GM18951 (cell line): ENCODE measurements around the gene BBS10.
"Not testable (repeated sequence)": the region's sequence is repeated elsewhere in the genome, so short reads cannot be mapped to it uniquely, and the experiment has no call there.

Experiments used
- POLR2A ChIP-seq: IDR thresholded peaks from 4 replicates; pipeline ENCODE4 v1.6.1; 2011; ENCODE audit warnings: mild to moderate bottlenecking; ENCODE audit not compliant: insufficient read length, insufficient read depth; ENCODE audit errors: extremely low read depth
- in situ Hi-C: fragments of 300-500 bp; cut with MboI; formaldehyde crosslinking; loops from one replicate; pipeline ENCODE4 v1.12.0; 2022; ENCODE audit warnings: low sequenced_read_pairs, mixed read lengths, inconsistent platforms; ENCODE audit not compliant: unreplicated experiment

Gene BBS10

DNA sequence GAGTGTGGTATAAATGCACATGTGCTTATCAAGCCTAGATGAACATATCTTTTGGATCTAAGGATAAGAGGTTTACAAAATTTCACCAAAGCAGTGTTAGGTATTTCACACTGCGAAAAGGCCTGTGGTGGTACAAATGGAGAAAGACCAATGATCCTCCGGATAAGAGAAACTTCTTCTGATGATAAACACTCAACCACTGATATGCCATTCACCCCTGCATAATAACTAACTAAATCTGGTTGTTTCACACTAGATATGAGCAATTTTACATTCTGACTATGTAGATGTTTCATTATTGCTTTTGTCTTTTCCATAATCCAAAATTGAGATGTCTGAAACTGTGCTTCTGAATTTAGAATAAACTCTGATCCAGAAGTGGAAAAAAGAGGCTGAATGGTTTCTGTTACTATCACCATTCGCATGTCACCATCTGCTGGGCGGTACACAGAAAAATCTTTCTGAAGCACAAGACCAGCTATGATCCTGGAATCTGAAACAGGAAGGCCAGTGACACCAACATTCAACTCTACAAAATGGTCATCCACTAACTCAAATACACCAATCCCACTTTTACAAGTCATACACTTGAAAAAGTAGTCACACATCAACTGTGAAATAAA is 1.3 kb downstream of the BBS10 start:
- in situ Hi-C loops = loop anchor here (10.0 to 25.0 kb wide), 2 partner anchors 262 to 810 kb away; partner anchors contain the start of gene NAP1L1
- TF ChIP-seq POLR2A = no peak

DNA sequence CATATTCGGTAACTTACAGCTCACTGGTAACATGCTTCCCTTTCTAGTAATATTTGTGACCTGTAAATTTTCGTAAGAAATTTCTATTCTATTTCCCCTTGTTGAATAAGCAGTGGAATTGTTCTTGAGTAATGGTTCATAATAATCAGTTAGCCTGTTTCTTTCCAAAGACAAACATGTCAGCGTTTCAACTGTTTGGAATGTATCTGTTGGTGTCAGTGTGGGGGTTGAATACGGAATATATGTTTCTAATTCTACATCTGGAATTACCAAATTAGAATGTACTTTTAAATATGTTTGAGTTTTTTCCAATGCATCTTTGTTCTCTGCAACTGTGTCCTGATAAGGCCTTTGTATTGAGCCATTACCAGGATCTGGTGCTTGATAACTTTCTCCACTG is 2.0 kb downstream of the BBS10 start:
- in situ Hi-C loops = loop anchor here (10.0 to 25.0 kb wide), 2 partner anchors 261 to 809 kb away; partner anchors contain the start of gene NAP1L1
- TF ChIP-seq POLR2A = no peak

- no peak for TF ChIP-seq POLR2A
- in situ Hi-C loops = loop anchor here (10.0 to 25.0 kb wide), 2 partner anchors 261 to 808 kb away; partner anchors contain the start of gene NAP1L1
Observed at GRCh38 chr12:76345569-76345968, 2.6 kb downstream of the BBS10 start.

- in situ Hi-C loops = loop anchor here (10.0 to 25.0 kb wide), 2 partner anchors 257 to 804 kb away; partner anchors contain the start of gene NAP1L1
- no peak for TF ChIP-seq POLR2A
Observed at GRCh38 chr12:76341436-76342030, 6.7 kb downstream of the BBS10 start.

- no peak for TF ChIP-seq POLR2A
- in situ Hi-C loops = loop anchor here (10.0 to 25.0 kb wide), 2 partner anchors 256 to 804 kb away; partner anchors contain the start of gene NAP1L1
Observed at GRCh38 chr12:76340680-76341435, 7.4 kb downstream of the BBS10 start.

- TF ChIP-seq POLR2A = no peak
- in situ Hi-C loops = loop anchor here (25.0 kb wide), 1 partner anchor 800 kb away; no protein-coding TSS in a partner anchor
Observed at GRCh38 chr12:76337583-76337982, 10.6 kb downstream of the BBS10 start.

DNA sequence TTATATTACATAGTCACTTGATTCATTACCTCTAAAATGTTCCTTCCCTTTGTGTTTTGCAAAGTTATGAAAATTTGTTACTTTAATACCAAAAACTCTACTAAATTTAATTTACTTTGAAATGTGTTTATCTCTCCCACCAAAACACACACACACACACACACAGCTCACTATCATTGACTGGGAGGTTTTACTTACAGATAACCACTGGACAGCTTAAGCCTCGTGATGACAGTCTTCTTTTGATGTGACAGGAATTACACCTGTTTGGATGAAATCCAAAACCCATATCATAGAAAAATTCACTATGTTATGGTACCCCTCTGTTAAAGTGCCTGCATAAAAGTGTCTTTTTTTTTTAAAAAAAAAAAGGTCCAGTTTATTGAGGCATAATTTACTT is 15.6 kb downstream of the BBS10 start:
- no peak for TF ChIP-seq POLR2A
- in situ Hi-C loops = loop anchor here (25.0 kb wide), 1 partner anchor 795 kb away; no protein-coding TSS in a partner anchor

- no peak for TF ChIP-seq POLR2A
Observed at GRCh38 chr12:76329606-76330005, 18.6 kb downstream of the BBS10 start.

GRCh38 chr12:76329159-76329558 is 19.1 kb downstream of the BBS10 start:
- in situ Hi-C loops = loop anchor here (25.0 kb wide), 1 partner anchor 792 kb away; no protein-coding TSS in a partner anchor
- no peak for TF ChIP-seq POLR2A

More at GRCh38 chr12:76329606-76330005, 18.6 kb downstream of the BBS10 start:
- in situ Hi-C loops = loop anchor here (25.0 kb wide), 1 partner anchor 792 kb away; no protein-coding TSS in a partner anchor

DNA sequence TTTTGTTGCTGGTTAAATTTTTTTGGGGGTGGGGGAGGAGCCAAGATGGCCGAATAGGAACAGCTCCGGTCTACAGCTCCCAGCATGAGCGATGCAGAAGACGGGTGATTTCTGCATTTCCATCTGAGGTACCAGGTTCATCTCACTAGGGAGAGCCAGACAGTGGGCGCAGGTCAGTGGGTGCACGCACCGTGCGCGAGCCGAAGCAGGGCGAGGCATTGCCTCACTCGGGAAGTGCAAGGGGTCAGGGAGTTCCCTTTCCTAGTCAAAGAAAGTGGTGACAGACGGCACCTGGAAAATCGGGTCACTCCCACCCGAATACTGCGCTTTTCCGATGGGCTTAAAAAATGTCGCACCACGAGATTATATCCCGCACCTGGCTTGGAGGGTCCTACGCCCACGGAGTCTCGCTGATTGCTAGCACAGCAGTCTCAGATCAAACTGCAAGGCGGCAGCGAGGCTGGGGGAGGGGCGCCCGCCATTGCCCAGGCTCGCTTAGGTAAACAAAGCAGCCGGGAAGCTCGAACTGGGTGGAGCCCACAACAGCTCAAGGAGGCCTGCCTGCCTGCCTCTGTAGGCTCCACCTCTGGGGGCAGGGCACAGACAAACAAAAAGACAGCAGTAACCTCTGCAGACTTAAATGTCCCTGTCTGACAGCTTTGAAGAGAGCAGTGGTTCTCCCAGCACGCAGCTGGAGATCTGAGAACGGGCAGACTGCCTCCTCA is 28.5 kb downstream of the BBS10 start:
- in situ Hi-C loops = not testable (repeated sequence)

DNA sequence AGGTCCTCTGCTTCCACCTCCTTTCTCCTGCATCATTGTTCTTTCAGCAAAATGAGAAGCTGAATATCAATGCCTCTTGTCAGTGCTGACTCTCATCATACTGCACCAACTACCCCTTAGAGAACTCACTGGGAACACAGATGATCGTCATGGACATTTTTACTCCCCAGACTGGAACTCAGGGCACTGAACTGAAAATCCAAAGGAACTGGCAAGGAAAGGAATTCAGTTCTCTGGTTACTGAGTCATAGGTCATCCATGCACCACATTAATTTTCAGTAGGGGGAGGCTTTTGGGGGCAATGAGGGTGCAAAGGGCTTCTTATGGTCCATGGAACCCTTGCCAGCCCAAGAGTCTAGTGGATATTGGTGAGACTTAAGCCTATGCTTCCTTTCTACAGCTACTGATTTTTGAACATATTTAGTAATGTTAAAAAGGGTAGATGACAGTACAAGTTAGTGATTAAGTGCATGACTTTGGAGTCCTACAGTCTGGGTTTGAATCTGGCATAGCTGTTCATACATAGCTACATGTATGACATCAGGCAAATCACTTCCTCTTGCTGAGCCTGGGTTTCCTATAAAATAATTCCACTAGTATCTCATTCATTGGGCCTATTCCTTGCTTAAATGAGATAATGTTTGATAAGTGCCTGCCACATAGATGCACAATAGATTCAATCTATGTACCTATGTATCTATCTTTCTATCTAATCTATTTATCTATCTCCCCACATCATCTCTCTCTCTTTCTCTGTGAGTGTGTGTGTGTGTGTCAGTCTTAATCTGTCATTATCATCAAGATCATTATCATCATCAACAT is 29.2 kb downstream of the BBS10 start:
- TF ChIP-seq POLR2A = no peak
- in situ Hi-C loops = no loop called here

GRCh38 chr12:76317976-76318375 is 30.2 kb downstream of the BBS10 start:
- no peak for TF ChIP-seq POLR2A
- in situ Hi-C loops = no loop called here
